ENCODE data around the gene ADRA2C.

The ADRA2C gene

DNA sequence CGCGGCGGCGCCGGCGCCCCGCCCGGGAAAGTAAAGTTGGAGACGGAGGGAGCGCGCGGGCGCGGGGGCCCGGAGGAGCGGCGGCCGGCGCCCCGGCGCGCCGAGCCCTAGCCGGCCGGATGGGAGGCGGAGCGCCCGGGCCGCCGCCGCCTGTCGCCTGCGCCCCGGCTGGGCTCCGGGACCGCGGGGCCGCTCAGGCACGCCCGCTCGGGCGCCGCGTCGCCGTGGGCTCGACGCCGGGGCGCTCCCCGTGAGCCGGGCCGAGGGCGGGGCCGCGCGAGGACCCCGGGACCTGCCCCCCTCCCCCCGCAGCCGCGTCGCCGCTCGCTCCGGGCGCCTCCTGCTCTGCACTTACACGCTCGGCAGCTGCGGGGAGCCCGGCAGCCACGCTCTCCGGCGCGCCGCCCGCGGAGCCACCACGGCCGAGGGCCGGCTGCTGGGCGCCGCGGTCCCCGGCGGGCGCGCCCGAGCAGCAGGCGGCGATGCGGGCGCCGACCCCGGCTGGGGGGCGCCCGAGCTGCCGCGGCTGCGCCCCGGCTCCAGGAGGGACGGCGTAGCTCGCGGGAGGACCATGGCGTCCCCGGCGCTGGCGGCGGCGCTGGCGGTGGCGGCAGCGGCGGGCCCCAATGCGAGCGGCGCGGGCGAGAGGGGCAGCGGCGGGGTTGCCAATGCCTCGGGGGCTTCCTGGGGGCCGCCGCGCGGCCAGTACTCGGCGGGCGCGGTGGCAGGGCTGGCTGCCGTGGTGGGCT is at the start of gene ADRA2C:
ADRA2C (plus strand) TSS at position 350 of the 749 bp plus-strand sequence; CDS start at position 572, 222 bp downstream.
- DNase-seq (ENCODE audit: low read depth) = no peak

DNA sequence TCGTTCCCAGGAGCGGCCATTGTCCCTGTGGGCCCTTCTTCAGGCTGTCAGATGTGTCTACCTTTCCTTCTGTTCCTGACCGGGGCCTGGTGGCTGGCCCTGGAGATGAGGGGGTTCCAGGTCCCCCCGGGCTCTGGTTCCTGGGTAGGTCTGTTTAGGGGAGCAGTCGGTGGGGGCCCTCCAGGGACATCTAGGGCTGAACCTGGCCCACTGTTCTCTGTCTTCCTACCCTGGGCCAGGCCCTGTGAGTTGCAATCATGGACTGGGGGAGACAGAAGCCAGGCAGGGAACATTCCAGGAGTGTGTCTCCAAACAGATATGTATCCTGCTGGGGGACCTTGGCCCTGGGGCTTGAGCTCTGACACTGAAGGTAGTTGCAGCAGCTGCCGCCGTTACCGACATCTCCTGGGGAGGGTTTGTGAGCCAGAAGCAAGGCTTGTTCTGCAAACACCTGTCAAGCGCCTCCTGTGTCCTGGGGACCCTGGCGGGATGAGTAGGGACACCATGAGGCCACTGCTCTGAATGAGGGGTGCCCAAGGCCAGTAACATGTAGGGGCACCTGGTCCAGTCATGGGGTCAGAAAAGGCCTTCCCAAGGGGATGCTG is 49.5 kb upstream of the ADRA2C start:
- DNase-seq (ENCODE audit: low read depth) = no peak
- TF ChIP-seq, protein P1, sequence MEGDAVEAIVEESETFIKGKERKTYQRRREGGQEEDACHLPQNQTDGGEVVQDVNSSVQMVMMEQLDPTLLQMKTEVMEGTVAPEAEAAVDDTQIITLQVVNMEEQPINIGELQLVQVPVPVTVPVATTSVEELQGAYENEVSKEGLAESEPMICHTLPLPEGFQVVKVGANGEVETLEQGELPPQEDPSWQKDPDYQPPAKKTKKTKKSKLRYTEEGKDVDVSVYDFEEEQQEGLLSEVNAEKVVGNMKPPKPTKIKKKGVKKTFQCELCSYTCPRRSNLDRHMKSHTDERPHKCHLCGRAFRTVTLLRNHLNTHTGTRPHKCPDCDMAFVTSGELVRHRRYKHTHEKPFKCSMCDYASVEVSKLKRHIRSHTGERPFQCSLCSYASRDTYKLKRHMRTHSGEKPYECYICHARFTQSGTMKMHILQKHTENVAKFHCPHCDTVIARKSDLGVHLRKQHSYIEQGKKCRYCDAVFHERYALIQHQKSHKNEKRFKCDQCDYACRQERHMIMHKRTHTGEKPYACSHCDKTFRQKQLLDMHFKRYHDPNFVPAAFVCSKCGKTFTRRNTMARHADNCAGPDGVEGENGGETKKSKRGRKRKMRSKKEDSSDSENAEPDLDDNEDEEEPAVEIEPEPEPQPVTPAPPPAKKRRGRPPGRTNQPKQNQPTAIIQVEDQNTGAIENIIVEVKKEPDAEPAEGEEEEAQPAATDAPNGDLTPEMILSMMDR (conservative IDR thresholded peaks at IDR 0.05; ENCODE audit: control insufficient read depth, insufficient read depth, low read depth, low read length) = no peak
- H3K4me3 ChIP-seq (ENCODE audit: control insufficient read depth, low read depth, low read length) = no peak overlapping the region

More for the DNA sequence above, at the start of gene ADRA2C:
- TF ChIP-seq, protein P1 (conservative IDR thresholded peaks at IDR 0.05; ENCODE audit: control insufficient read depth, insufficient read depth, low read depth, low read length) = no peak
- H3K4me3 ChIP-seq (ENCODE audit: control insufficient read depth, low read depth, low read length) = no peak within 1 kb of the TSS

DNA sequence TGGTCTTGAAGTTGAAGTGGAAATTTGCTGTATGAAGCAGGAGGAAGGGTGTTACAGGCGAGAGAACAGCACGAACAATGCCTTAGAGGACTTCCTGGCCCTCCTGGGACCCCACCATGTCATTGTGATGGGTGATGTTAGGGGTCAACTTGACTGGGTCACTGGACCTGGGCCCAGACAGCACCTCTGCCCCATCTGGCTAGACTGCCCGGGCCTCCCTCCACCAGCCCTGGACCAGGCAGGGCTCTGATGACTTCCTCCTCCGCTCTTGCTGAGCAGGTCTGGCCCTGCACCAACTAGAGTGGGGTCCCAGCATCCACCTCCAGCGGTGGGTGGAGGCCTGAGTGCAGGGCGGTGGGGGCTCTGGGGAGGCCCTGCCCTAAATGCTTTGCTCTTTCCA is 48.9 kb upstream of the ADRA2C start:
- no peak overlapping the region for H3K4me3 ChIP-seq (ENCODE audit: control insufficient read depth, low read depth, low read length)
- no peak for DNase-seq (ENCODE audit: low read depth)
- TF ChIP-seq, protein P1 (conservative IDR thresholded peaks at IDR 0.05; ENCODE audit: control insufficient read depth, insufficient read depth, low read depth, low read length) = no peak

DNA sequence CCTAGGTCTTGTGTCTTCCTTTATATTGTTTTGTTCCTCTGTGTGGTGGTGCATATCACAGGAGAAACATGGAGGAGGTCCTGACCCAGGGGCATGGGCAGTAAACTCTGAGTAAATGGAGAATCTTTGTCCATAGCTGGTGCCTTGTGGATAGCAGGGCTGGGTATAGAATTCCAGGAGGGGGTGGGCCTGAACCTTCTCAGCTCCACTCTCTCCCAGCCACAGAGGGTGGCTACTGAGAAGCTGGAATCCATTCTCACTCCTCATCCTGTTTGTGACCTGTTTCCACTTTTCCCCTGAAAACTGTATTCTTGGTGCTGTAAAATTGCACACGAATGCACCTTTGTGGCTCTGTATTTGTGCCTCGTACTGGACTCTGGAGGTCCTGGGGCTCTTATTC is 47.7 kb upstream of the ADRA2C start:
- H3K4me3 ChIP-seq (ENCODE audit: control insufficient read depth, low read depth, low read length) = no peak overlapping the region
- no peak for DNase-seq (ENCODE audit: low read depth)
- TF ChIP-seq, protein P1 (conservative IDR thresholded peaks at IDR 0.05; ENCODE audit: control insufficient read depth, insufficient read depth, low read depth, low read length) = no peak

DNA sequence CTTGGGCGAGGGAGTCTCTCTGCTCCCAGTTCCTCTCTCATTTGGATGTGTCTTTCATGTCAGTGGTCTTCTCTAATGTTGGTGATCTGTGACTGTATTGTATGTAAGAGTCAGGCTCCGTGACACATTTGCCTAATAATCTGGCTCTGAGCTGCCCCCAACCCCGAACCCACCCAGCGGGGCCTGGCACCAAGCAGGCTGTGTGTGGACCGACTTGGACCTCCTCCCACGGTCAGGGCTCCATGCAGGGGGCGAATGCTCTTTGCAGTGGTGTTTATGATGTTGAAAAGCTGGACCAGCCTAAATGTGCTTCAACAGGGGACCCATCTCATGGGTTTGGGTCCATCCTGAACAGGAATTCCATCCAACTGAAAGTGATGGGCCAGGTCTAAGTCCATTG is 47.0 kb upstream of the ADRA2C start:
- TF ChIP-seq, protein P1 (conservative IDR thresholded peaks at IDR 0.05; ENCODE audit: control insufficient read depth, insufficient read depth, low read depth, low read length) = no peak
- no peak overlapping the region for H3K4me3 ChIP-seq (ENCODE audit: control insufficient read depth, low read depth, low read length)
- no peak for DNase-seq (ENCODE audit: low read depth)

DNA sequence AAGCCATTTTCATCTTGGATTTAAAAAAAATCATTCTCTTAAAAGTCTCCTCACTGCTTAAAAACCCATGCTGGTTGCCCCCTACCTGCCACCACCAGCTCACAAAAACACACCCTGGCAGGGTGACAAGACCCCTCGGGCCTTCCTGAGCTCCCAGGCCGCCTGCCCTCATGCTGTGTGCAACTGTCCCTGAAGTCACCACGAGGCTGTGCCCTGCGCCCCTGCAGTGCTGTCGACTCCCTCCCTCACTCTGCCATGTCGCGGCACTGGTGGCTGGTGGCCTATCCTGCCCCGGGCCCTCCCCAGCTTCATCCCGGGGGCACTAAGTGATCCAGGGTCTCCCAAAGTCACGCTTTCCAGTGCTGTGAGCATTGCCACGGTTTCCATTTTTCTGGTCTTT is 46.3 kb upstream of the ADRA2C start:
- no peak overlapping the region for H3K4me3 ChIP-seq (ENCODE audit: control insufficient read depth, low read depth, low read length)
- TF ChIP-seq, protein P1 (conservative IDR thresholded peaks at IDR 0.05; ENCODE audit: control insufficient read depth, insufficient read depth, low read depth, low read length) = no peak
- DNase-seq (ENCODE audit: low read depth) = no peak

Data from fibroblast of mammary gland (primary cell).